Measurements from ENCODE around the gene IPP.

- TF ChIP-seq POLR2A (IDR thresholded peaks at IDR 0.05) (no peak), CTCF (IDR thresholded peaks at IDR 0.05 in 8 of 11, conservative IDR thresholded peaks at IDR 0.05 in 3 of 11) (no peak)
Observed at GRCh38 chr1:45792744-45793143, 42.3 kb upstream of the IPP start.
